Stimulated activated CD8-positive, alpha-beta memory T cell treated with anti-CD3 and anti-CD28 coated beads, Interleukin-15, amount 100 ng/mL, for 48 hours (primary cell): ENCODE measurements around the gene AUH.
"Not testable (repeated sequence)": the region's sequence is repeated elsewhere in the genome, so short reads cannot be mapped to it uniquely, and the experiment has no call there.

ENCODE experiments used
- DNase-seq, 2 donors: peaks; one replicate each; pipeline ENCODE4 v3.0.0-alpha.2; 2020; ENCODE audit warnings: low read depth in 2 of 2

The AUH gene

GRCh38 chr9:91378695-91379127 lies 17.0 kb upstream of the AUH start:
- no peak for DNase-seq

- DNase-seq, result not testable (repeated sequence)
These were observed 16.3 kb upstream of the AUH start for GRCh38 chr9:91378054-91378453.

- no peak for DNase-seq
These were observed 14.5 kb upstream of the AUH start for GRCh38 chr9:91376239-91376638.

DNA sequence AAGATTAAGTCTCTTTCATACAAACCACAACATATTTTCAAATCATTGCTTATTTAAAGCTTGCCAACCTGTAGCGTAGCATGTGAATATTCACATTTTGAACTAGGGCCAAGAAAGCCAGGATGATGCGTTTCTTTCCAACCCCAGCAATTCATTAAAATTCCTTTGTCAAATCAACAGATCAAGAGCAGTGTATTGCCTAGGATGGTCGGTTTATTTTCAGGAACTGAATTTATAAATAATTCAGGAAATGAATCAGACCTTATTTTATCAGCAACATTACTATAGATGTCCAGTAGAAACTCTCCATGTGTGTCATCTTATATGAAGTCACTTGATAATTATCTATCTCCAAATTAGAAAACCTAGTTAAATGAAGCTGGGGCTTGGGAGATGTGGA lies 13.2 kb upstream of the AUH start:
- DNase-seq, result no peak

- no peak for DNase-seq
These were observed 10.2 kb upstream of the AUH start for GRCh38 chr9:91371894-91372293.

- DNase-seq, result not testable (repeated sequence)
These were observed 8.3 kb upstream of the AUH start for GRCh38 chr9:91370006-91370405.

- no peak for DNase-seq
These were observed 3.0 kb upstream of the AUH start for GRCh38 chr9:91364702-91365101.

DNA sequence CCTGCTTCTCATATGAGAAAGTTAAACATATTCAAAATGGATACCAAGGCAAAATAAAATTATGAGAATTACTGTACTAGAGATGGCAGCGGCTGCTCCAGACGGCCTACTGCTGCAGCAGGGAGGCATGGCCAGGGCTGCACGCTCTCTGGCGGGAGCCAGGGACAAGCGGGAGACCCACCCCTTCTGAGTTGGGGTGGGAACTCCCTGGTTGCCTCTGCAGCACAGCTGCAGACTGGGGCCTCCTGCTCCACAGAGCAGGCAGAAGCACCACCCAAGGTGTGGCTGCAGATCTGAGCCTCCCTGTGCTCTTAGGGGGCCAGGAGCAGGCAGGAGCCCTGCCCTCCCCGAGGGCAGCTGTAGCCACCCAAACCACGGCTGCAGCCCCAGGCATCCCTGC lies 2.3 kb upstream of the AUH start:
- DNase-seq, result no peak

DNA sequence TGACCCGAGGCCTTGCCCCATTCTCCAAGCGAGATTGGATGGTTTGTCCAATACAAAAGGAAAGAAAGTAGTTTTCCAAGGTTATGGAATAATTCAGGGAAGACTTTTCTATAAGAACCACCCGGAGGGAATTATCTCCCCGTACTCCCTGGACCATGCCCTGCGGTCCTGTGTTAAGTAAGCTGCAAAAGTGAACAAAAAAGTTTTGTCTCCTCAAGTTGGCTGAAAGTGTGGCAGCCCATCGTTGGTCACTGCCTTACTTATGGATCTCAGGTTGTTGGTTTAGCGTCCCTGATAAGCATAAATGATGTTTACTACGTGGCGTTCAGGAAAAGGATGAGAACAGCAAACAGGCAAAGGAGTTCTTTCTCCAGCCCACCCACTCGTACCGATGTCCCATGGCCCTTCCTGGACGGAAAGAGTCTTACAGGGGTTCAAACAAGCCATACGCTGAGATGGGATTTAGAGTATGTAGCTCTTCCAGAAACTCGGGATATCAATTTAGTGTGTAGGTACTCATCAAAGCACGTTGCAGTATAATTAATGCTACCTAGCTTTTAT lies 413 bp upstream of the AUH start:
- no peak for DNase-seq

GRCh38 chr9:91360551-91361290 lies 997 bp downstream of the AUH start:
- DNase-seq, result no peak

GRCh38 chr9:91359734-91360470 lies 1.8 kb downstream of the AUH start:
- no peak for DNase-seq

DNA sequence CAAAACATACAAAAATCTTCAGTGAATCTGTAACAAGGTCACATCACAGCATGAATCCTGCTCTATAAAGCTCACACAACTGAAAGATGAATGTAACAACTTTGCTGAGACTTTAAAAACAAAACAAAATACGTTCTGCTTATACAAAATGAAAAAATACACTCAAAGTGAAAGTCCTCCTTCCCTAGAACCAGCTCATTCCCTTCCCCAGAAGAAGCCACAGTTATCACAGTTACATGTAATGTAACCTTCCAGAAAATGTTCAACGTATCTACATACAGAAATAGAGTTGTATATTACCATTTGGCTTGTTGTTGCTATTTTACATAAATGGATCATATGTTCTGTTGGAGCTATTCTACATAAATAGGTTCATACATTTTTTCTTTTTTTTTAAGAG lies 2.6 kb downstream of the AUH start:
- no peak for DNase-seq

DNA sequence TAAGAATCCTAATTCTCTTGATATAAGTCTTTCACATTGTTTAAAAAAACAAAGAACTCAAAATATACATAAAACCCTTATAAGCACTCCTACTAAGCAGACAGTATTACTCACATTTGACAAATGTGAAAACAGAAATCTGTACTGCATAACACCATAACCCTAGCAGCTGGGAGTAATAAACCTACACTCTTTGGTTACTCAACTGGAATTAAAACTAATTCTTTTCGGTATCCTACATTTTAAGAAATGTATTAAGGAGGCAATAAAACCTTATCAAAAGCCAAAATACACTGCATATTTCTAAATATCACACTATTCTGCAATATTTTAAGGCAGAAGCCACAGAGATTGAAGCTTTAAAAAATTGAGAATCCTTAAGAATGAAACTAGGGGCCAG lies 6.8 kb downstream of the AUH start:
- DNase-seq, result no peak

DNA sequence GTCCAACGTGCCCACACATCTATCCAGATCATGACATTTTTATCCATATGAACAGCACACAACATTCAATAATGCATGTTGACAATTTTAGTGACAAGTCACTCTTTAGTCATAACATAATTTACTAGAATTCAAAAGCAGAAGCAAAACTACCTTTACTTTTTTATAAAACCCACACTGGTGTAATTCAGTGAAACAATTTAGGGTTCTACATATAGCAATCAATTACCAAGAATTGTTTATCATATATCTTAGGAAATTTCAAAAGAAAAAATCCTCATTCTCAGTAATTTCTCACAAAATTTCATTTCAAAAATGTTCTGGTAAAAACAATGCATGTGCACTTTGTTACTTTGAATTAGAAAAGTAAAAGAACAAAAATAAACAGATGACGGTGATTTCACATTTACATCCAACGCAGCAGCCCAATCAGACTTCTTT lies 12.6 kb downstream of the AUH start:
- no peak for DNase-seq

DNA sequence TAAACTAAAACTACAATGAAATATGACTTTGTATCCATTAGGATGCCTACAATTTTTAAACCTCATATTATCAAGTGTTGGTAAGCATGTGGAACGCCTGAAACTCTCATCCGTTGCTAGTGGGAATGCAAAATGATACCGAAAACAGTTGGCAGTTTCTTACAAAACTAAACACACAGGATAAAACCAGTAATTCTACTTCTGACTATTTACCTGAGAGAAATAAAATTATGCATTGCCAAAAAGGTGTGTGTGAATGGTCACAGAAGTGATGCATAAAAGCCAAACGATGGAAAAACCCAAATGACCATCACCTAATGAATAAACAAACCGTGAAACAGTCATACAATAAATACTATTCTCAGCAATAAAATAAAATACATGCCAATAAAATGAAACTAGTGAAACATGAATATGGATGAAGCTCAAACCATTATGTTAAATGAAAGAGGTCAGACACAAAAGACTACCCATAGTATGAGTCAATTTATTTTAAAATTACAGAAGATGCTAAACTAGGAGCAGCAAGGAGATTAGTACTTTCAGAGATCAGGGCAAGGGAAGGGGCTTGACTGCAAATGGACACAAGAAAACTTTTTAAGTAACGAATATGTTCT lies 13.4 kb downstream of the AUH start:
- no peak for DNase-seq

GRCh38 chr9:91347377-91347776 lies 14.3 kb downstream of the AUH start:
- DNase-seq, result no peak

DNA sequence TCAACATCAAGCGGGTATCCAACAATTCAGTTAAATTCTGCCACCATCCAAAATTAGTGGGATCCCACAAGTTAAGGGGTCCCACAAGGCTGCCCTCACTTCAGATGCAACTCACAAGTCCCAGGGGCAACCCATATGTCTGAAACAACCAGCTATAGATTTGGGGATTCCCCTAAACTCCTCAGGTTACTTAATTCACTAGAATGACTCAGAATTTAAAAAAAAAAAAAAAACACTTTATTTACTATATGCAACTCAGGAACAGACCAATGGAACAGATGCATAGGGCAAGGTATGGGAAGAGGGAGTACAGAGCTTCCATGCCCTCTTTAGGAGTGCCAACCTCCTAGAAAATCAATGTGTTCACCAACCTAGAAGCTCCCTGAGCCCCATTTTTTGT lies 15.1 kb downstream of the AUH start:
- DNase-seq, result no peak

GRCh38 chr9:91345978-91346377 lies 15.7 kb downstream of the AUH start:
- no peak for DNase-seq

GRCh38 chr9:91342575-91342974 lies 19.1 kb downstream of the AUH start:
- no peak for DNase-seq

- no peak for DNase-seq
These were observed 20.0 kb downstream of the AUH start for GRCh38 chr9:91341749-91342148.

DNA sequence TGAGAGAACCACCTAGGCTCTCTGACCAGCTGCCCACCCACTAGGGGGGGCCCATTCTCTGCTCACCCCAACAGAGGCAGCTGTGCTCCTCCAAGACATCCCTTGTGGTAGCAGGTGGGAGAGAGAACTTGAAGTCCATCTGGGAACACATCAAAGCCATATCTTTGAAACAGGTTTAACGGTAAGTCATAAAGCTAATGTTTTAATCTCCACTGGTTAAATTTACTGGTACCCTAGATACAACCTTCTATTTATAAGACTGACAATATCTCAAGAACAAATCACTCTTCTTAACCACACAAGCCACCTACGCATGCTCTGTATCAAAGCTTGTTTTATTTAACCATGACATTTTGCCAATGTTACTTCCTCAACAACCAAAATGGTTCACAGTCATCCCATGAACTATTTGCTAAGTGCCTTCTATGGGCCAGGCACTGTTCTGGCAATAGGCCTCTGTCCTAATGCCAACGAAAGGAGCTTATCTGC lies 20.4 kb downstream of the AUH start:
- no peak for DNase-seq

DNA sequence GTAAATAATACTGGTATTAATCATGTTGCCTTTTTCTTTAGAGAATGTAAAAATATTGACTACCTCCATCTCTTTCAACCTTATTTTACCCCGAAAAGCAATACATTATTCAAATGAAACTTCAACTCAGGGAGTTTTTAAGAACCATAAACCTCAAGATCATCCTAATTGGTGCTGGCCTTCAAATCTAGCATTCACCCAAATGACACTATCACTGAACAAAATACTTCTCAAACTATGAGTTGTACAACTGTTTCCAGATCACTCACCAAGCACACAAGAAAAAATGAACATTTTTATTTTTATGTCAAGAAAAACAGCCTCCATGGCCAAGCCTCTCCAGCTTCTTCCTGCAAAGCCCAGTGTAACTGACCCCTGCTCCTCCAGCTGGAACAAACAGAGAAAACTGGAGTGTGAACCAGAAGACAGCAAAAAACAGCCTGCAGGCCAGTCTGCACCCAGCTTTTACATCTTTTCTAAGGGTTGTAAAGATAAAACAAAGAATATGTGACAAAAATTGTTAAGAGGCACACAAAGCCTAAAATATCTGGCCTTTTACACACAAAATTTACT lies 21.2 kb downstream of the AUH start:
- DNase-seq, result no peak
